LNCaP clone FGC (cell line): Measurements from ENCODE around the gene HPRT1.

Experiments used
- DNase-seq: peaks from one replicate; pipeline ENCODE4 v3.0.0-alpha.2; 2011; ENCODE audit warnings: low read depth
- H3K4me3 ChIP-seq: 2 replicates; pipeline ENCODE4 v1.5.1; 2011; ENCODE audit warnings: mild to moderate bottlenecking, low read depth, low read length, control low read depth
- CTCF ChIP-seq: IDR thresholded peaks from 2 replicates; pipeline ENCODE4 v1.5.1; 2012; ENCODE audit warnings: mild to moderate bottlenecking; ENCODE audit not compliant: control insufficient read depth, insufficient read depth; ENCODE audit errors: extremely low read depth

Gene HPRT1

GRCh38 chrX:134470013-134470412 is 10.0 kb downstream of the HPRT1 start:
- no peak overlapping the region for H3K4me3 ChIP-seq
- TF ChIP-seq CTCF = no peak
- DNase-seq = no peak

GRCh38 chrX:134472041-134472440 is 12.1 kb downstream of the HPRT1 start:
- no peak for DNase-seq
- H3K4me3 ChIP-seq = no peak overlapping the region
- no peak for TF ChIP-seq CTCF

- H3K4me3 ChIP-seq = no peak overlapping the region
- no peak for DNase-seq
- no peak for TF ChIP-seq CTCF
Measured at GRCh38 chrX:134476284-134476683, 16.3 kb downstream of the HPRT1 start.

GRCh38 chrX:134478374-134478773 is 18.4 kb downstream of the HPRT1 start:
- no peak for DNase-seq
- H3K4me3 ChIP-seq = no peak overlapping the region
- no peak for TF ChIP-seq CTCF

GRCh38 chrX:134480061-134480460 is 20.1 kb downstream of the HPRT1 start:
- no peak for DNase-seq
- H3K4me3 ChIP-seq = no peak overlapping the region
- no peak for TF ChIP-seq CTCF

- no peak for TF ChIP-seq CTCF
- H3K4me3 ChIP-seq = no peak overlapping the region
- DNase-seq = no peak
Measured at GRCh38 chrX:134481339-134481738, 21.4 kb downstream of the HPRT1 start.

GRCh38 chrX:134482371-134482770 is 22.4 kb downstream of the HPRT1 start:
- no peak for TF ChIP-seq CTCF
- DNase-seq = no peak
- H3K4me3 ChIP-seq = no peak overlapping the region
